Nephron progenitor cell (in vitro differentiated cells): Measurements from ENCODE around the gene HIPK2.
A peak's percentile ranks its signal among the peaks of the same experiment; 100 is the strongest.

Experiments used
- DNase-seq: peaks from one replicate; pipeline ENCODE4 v3.0.0; 2021
- H3K27ac Mint-ChIP-seq: 2 replicates; pipeline ENCODE4 v1.8.0; 2021; ENCODE audit warnings: mild to moderate bottlenecking, moderate library complexity, mixed read lengths
- H3K27me3 Mint-ChIP-seq: 2 replicates; pipeline ENCODE4 v1.8.0; 2021; ENCODE audit warnings: mild to moderate bottlenecking, low read depth, mixed read lengths; ENCODE audit not compliant: poor library complexity
- H3K36me3 Mint-ChIP-seq: 2 replicates; pipeline ENCODE4 v1.8.0; 2021; ENCODE audit warnings: low read depth, mixed read lengths
- H3K4me1 Mint-ChIP-seq: 2 replicates; pipeline ENCODE4 v1.8.0; 2021; ENCODE audit warnings: mixed read lengths
- H3K4me3 Mint-ChIP-seq: 2 replicates; pipeline ENCODE4 v1.8.0; 2021; ENCODE audit warnings: mild to moderate bottlenecking, moderate library complexity, mixed read lengths
- H3K9me3 Mint-ChIP-seq: 2 replicates; pipeline ENCODE4 v1.8.0; 2021; ENCODE audit warnings: mild to moderate bottlenecking, moderate library complexity, mixed read lengths
- CTCF ChIP-seq: fragments of 200-600 bp; sonication (generic); IDR thresholded peaks from 2 replicates; pipeline ENCODE4 v1.5.0; 2021; ENCODE audit warnings: antibody characterized with exemption

Gene HIPK2

GRCh38 chr7:139718859-139719258 is 58.9 kb downstream of the HIPK2 start:
- DNase-seq = no peak
- TF ChIP-seq CTCF = no peak
- no peak overlapping the region for H3K4me3 Mint-ChIP-seq
- peaks cover 29% of the 10 kb centered on the region for H3K36me3 Mint-ChIP-seq
- H3K27me3 Mint-ChIP-seq = no peaks in the 10 kb centered on the region
- H3K4me1 Mint-ChIP-seq = peaks cover 27% of the 10 kb centered on the region
- H3K27ac Mint-ChIP-seq = no peak overlapping the region
- H3K9me3 Mint-ChIP-seq = no peaks in the 10 kb centered on the region

DNA sequence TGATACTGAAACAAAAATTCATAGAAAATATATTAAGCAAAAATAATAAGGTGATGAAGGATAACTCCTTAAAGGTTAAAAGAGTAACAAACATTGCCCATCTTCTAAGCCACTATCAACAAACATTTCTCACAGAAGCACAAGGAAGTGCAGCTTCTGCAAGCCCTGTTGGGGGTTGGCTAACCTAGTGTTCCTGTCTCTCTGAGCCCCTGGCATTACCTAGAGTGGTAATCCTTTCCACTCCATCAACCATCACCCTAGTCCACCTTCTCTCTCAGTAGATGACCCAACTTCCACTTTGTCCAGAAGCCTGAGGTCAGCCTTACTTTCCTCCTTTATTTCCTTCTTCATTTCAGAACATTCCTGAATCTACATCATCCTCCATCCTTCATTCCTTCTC is 59.7 kb downstream of the HIPK2 start:
- H3K4me3 Mint-ChIP-seq = no peak overlapping the region
- peaks cover 32% of the 10 kb centered on the region for H3K4me1 Mint-ChIP-seq
- H3K9me3 Mint-ChIP-seq = no peaks in the 10 kb centered on the region
- no peaks in the 10 kb centered on the region for H3K27me3 Mint-ChIP-seq
- H3K36me3 Mint-ChIP-seq = peaks cover 29% of the 10 kb centered on the region
- no peak for DNase-seq
- TF ChIP-seq CTCF = no peak
- H3K27ac Mint-ChIP-seq = no peak overlapping the region

DNA sequence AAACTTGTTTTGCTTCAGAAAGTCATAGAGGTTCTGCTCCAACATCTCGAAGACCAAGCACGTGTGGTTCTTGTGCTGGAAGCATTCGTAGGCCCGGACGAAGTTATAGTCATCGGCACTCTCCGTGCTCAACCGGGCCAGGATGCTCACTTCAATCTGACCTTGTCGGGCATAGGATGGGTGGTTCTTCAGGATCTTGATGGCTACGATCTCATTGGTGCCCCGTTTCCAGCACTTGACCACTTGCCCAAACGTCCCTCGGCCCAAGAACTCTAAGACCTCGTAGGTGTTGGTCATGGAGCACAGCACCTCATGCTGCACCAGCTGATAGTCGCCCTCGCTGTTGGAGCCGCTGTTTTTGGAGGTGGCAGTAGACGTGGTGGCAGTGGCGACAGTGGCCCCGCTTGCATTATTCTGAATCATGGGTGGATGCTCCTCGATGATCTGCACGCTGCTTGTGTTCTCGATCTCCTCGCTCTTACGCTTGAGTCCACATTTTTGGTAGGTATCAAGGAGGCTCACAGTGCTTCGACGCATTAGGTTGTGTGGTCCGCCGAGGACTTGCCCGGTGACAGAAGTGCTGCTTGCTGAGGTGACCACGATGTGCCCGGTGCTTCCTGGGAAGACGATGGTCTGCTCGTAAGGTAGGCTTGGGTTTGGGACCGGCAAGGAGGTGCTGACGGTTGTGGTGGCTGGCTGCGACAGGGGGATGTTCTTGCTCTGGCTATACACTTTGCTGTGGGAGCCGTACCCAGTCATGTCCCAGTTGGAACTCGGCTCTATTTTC is 61.4 kb downstream of the HIPK2 start:
- no peak for TF ChIP-seq CTCF
- Mint-ChIP-seq H3K27me3 (no peaks in the 10 kb centered on the region), H3K4me1 (peaks cover 40% of the 10 kb centered on the region), H3K9me3 (no peaks in the 10 kb centered on the region), H3K27ac (peak overlapping the region; percentile 27), H3K36me3 (peaks cover 47% of the 10 kb centered on the region), H3K4me3 (no peak overlapping the region)
- no peak for DNase-seq

GRCh38 chr7:139715194-139715815 is 62.5 kb downstream of the HIPK2 start:
- Mint-ChIP-seq H3K9me3 (no peaks in the 10 kb centered on the region), H3K4me1 (peaks cover 45% of the 10 kb centered on the region), H3K36me3 (peaks cover 57% of the 10 kb centered on the region), H3K4me3 (no peak overlapping the region), H3K27me3 (no peaks in the 10 kb centered on the region), H3K27ac (peak overlapping the region; percentile 79)
- DNase-seq = no peak
- TF ChIP-seq CTCF = no peak

DNA sequence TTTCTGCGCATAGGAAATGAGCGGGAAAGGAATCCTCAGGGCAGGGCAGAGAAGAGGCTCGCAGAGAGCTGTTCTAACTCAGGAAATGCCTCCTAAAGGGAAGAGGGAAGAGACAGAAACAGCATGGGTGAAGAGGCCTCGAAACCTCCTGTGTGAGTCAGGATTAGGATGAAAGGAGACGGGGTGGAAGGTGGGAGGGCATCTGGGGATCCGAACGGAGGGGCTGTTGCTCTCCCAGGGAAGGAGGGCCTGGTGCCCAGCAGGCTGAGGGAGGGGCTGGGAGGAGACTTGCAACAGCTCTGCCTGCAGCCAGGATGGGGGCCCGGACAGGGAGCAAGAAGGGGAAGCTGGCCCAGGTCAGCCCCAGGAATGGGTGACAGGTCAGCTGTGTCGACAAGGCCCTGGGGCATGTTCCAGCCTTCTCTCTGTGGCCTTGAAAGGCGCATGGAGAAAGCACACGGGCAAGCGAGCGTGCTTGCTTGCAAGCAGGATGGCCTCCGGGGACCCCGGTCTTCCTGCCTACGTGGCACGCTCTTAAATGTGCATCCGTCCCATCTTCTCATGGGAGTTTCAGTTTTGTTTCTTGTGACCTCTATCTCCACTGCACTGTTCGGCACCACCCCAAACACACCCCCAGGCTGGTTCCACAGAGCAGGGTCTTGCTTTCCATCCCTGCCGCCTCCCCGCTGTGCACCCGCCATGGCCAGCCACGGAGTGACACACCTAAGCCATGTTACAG is 63.5 kb downstream of the HIPK2 start:
- no peak for TF ChIP-seq CTCF
- H3K36me3 Mint-ChIP-seq = peaks cover 62% of the 10 kb centered on the region
- H3K27me3 Mint-ChIP-seq = no peaks in the 10 kb centered on the region
- peak overlapping the region; percentile 96 for H3K27ac Mint-ChIP-seq
- no peak overlapping the region for H3K4me3 Mint-ChIP-seq
- peaks cover 55% of the 10 kb centered on the region for H3K4me1 Mint-ChIP-seq
- H3K9me3 Mint-ChIP-seq = no peaks in the 10 kb centered on the region
- DNase-seq = no peak
